Ovary (tissue), 9 donors: ENCODE measurements around the gene KANTR. TPM values are rescaled to one million over a fixed set of nuclear protein-coding genes. Genes with fewer than 3 reads are reported as not detected.

ENCODE experiments used
- DNase-seq, 5 donors: peaks; one replicate each; pipeline ENCODE4 v3.0.0-alpha.2; 2019 to 2020
- H3K27ac ChIP-seq, 2 donors: fragments of 200-600 bp; one replicate each; pipeline versions ENCODE4 v1.5.1 to v1.8.0; 2019 to 2022
- H3K27me3 ChIP-seq: fragments of 200-600 bp; one replicate; pipeline ENCODE4 v1.8.0; 2022
- H3K36me3 ChIP-seq: fragments of 200-600 bp; sonication (generic); one replicate; pipeline ENCODE4 v1.5.1; 2019
- H3K4me1 ChIP-seq: one replicate; pipeline ENCODE4 v1.8.1; 2013; ENCODE audit warnings: mild to moderate bottlenecking, moderate library complexity; ENCODE audit not compliant: insufficient read depth
- H3K4me3 ChIP-seq: fragments of 200-600 bp; sonication (generic); one replicate; pipeline ENCODE4 v1.5.1; 2017
- H3K9me3 ChIP-seq, 2 donors: fragments of 200-600 bp in 1 of 2; sonication (generic) in 1 of 2; one replicate each; pipeline versions ENCODE4 v1.5.1 to v1.8.1; 2013 to 2019; ENCODE audit warnings: mild to moderate bottlenecking in 1 of 2, moderate library complexity in 1 of 2
- EP300 ChIP-seq: sonication (generic); formaldehyde crosslinking; IDR thresholded peaks from one replicate; pipeline ENCODE4 v1.6.1; 2017; ENCODE audit warnings: antibody characterized with exemption
- POLR2A ChIP-seq: fragments of 450-650 bp; IDR thresholded peaks from one replicate; pipeline ENCODE4 v1.6.1; 2017; ENCODE audit warnings: antibody characterized with exemption, mild to moderate bottlenecking, moderate library complexity
- WGBS, 3 donors: extraction: QIAGEN DNeasy Blood & Tissue Kit in 1 of 3; methylation state at CpG; one replicate each; pipeline versions ENCODE4 v1.1.5 to v1.1.7; 2013 to 2017; 5-methylcytosine and 5-hydroxymethylcytosine counted together
- intact Hi-C, 4 donors: fragments of 100-400 bp; cut with DNase I; formaldehyde crosslinking; loops; one replicate each; pipeline versions ENCODE4 v1.11.0 to v1.15.1; 2022 to 2023
- polyA plus RNA-seq, 2 donors: library from polyadenylated mRNA; stranded (reverse); fragments of 200-250 nt in 1 of 2; fragments of 350-450 nt in 1 of 2; fragmentation: Illumina TruSeq in 1 of 2; extraction: RNeasy Lipid Tissue Mini Kit (QIAGEN cat#74804) in 1 of 2; gene quantifications; one replicate each; pipeline ENCODE4 v1.2.3, GENCODE V29; 2013 to 2014
- total RNA-seq, 7 donors: library from RNA; depleted of rRNA in 2 of 7; stranded (reverse); fragments of >200 nt in 2 of 7; fragmentation: NEBNext Ultra II Directional in 3 of 7; extraction: Animal tissue kit (Norgen Biotek cat#: 25700) in 3 of 7; gene quantifications; one replicate each; pipeline versions ENCODE4 v1.1.0 to v1.2.4, GENCODE V29; 2016 to 2023
- TF ChIP-seq, protein P1 (sequence below), 3 donors: fragments of 450-650 bp in 2 of 3; fragments of 200-600 bp in 1 of 3; IDR thresholded peaks; one replicate each; pipeline versions ENCODE4 v1.5.1 to v1.8.0; 2016 to 2022; ENCODE audit warnings: antibody characterized with exemption in 3 of 3, mild to moderate bottlenecking in 1 of 3
- donor health status: DM: no; HTN: no; CAD: no; lungs with moderate emphysema.
- donor health status: DM: no; HTN: no; CAD: no.
- donor health status: Bipolar disorder and iron deficiency.
- donor health status: DM: yes; HTN: yes; CAD: no.
- donor health status: DM: no; HTN: no; CAD: no.
- donor health status: DM: yes; HTN: yes; CAD: no.

The KANTR gene
- total and polyA plus RNA-seq, 9 donors: 7.5 to 21.0 (median 14.2) TPM

DNA sequence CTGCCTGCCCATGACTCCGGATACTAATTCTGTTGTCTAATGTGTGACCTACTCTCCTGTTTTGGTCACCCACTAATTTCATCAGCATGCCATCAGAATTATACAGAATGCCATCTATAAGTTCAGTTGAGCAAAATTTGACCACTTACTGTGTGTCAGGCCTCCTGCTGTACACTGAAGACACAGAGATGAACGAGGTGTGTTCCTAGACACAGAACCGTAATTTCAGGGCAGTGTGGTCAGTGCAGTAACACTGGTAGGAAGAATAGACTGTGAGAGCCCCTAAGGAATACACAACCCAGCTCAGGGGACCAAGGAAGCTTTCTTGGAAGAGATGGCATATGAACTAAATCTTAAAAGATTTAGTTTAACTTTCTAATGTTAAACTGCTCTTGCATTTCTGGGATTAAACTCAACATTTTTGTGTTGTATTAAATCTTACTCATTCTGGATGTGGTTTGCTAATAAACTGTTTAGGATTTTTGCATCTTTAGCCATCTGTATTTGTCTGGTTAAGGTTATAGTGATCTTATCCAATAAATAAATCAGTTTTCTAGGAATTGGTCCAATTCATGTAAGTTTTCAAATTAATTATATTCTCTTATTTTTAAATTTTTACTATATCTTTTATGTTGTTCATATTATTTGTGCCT is 34.3 kb downstream of the KANTR start:
- no peaks in the 10 kb centered on the region for H3K9me3 ChIP-seq
- peaks cover 1% of the 10 kb centered on the region for H3K4me1 ChIP-seq
- H3K27ac ChIP-seq: no peak overlapping the region
- 58 to 75% (median 58%) methylated on average over 3 of the region's 3 CpGs for WGBS, 3 donors
- no peaks in the 10 kb centered on the region for H3K36me3 ChIP-seq
- no peak overlapping the region for H3K4me3 ChIP-seq
- H3K27me3 ChIP-seq: no peaks in the 10 kb centered on the region
- TF ChIP-seq, protein P1, sequence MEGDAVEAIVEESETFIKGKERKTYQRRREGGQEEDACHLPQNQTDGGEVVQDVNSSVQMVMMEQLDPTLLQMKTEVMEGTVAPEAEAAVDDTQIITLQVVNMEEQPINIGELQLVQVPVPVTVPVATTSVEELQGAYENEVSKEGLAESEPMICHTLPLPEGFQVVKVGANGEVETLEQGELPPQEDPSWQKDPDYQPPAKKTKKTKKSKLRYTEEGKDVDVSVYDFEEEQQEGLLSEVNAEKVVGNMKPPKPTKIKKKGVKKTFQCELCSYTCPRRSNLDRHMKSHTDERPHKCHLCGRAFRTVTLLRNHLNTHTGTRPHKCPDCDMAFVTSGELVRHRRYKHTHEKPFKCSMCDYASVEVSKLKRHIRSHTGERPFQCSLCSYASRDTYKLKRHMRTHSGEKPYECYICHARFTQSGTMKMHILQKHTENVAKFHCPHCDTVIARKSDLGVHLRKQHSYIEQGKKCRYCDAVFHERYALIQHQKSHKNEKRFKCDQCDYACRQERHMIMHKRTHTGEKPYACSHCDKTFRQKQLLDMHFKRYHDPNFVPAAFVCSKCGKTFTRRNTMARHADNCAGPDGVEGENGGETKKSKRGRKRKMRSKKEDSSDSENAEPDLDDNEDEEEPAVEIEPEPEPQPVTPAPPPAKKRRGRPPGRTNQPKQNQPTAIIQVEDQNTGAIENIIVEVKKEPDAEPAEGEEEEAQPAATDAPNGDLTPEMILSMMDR (IDR thresholded peaks at IDR 0.05): no peak
- TF ChIP-seq POLR2A (no peak), EP300 (no peak)
- DNase-seq: no peak
- intact Hi-C loops: no loop called here

DNA sequence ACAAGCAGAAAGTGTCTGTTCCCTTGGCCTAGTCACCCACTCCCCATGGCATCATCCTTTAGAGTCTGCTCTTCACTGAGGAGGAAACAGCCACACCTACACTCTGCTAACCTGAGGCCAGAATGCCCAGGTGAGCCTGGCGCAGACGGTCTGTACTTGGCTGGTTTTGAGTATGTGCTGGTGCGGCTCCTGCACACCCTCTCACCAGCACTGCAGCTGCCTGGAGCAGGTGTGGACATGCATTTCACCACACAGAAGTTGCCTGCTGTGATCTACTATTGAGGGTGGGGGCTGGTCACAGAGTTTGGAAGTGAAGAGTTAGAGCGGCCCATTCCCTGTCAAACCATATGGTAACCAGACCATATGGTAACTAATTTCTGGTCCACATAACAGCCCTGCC is 39.5 kb downstream of the KANTR start:
- TF ChIP-seq POLR2A (no peak), EP300 (no peak)
- TF ChIP-seq, protein P1 (IDR thresholded peaks at IDR 0.05): no peak
- WGBS, 3 donors: 84 to 92% (median 89%) methylated on average over 4 of the region's 4 CpGs

DNA sequence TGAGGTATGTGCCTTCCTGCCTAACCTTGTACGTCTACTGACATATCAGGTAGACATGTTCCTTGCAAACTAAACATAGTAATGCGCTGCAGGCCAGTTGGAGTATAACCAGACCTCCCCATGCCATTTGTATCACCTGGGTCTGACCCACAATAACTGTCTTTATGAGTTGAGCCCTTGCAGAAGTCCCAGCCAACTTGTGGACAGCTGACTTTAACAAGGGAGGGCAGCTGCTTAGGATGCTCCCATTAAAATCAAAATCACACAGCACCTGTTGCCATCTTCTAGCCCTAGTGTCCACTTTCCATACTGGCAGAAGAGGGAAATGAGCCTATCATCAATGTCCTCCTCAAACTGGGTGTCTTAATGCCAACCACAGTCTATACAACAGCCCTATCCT is 41.6 kb downstream of the KANTR start:
- no peaks in the 10 kb centered on the region for H3K36me3 ChIP-seq
- H3K4me1 ChIP-seq: no peaks in the 10 kb centered on the region
- no peak overlapping the region for H3K4me3 ChIP-seq
- TF ChIP-seq POLR2A: no peak
- no peak for TF ChIP-seq EP300
- TF ChIP-seq, protein P1 (IDR thresholded peaks at IDR 0.05): no peak
- DNase-seq: no peak
- intact Hi-C loops: no loop called here
- 75 to 92% (median 90%) methylated on average over 2 of the region's 2 CpGs for WGBS, 3 donors
- H3K27me3 ChIP-seq: no peaks in the 10 kb centered on the region
- H3K27ac ChIP-seq: no peak overlapping the region
- no peaks in the 10 kb centered on the region for H3K9me3 ChIP-seq

More for the DNA sequence above, 39.5 kb downstream of the KANTR start:
- no peak for DNase-seq
- H3K9me3 ChIP-seq: no peaks in the 10 kb centered on the region
- intact Hi-C loops: no loop called here
- no peak overlapping the region for H3K27ac ChIP-seq
- no peaks in the 10 kb centered on the region for H3K4me1 ChIP-seq
- H3K36me3 ChIP-seq: no peaks in the 10 kb centered on the region
- no peak overlapping the region for H3K4me3 ChIP-seq
- H3K27me3 ChIP-seq: no peaks in the 10 kb centered on the region

DNA sequence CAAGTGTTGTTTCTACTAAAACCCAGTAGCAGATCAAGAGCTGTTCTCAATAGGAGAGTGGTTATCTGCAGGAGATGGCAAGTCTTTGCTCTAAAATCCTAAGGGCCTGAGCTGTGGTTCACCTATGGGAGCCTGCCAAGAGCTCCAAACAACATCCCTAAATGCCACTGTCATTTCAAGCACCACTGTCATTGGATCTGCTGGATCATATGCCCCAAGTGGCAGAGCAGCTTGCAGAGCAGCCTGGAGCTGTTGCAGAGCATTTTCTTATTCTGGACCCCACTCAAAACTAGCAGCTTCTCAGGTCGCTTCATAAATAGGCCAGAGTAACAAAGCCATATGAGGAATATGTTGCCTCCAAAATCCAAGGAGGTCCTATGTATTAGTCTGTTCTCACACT is 59.6 kb downstream of the KANTR start:
- Histone ChIP-seq H3K27ac (no peak overlapping the region), H3K4me1 (no peaks in the 10 kb centered on the region), H3K4me3 (no peak overlapping the region), H3K27me3 (no peaks in the 10 kb centered on the region), H3K36me3 (no peaks in the 10 kb centered on the region), H3K9me3 (peaks cover 0 to 8% of the 10 kb centered on the region in 2 donors)
- TF ChIP-seq EP300 (no peak), POLR2A (no peak)
- TF ChIP-seq, protein P1 (IDR thresholded peaks at IDR 0.05): no peak
- intact Hi-C loops: loop anchor here in 1 of 4 donors (10.0 kb wide), 1 partner anchor 61 kb away; no protein-coding TSS in a partner anchor
- DNase-seq: no peak
- 76 to 89% (median 82%) methylated on average over 1 of the region's 1 CpG for WGBS, 3 donors
